ENCODE results near the gene ARL6IP4.

ARL6IP4 gene

GRCh38 chr12:123031171-123031845 lies 50.8 kb downstream of the ARL6IP4 start:
- no peak overlapping the region for H3K4me3 ChIP-seq (replicated peaks in 1 of 2; ENCODE audit: low read depth in 2 of 2, low read length in 2 of 2)
- TF ChIP-seq, protein P1, sequence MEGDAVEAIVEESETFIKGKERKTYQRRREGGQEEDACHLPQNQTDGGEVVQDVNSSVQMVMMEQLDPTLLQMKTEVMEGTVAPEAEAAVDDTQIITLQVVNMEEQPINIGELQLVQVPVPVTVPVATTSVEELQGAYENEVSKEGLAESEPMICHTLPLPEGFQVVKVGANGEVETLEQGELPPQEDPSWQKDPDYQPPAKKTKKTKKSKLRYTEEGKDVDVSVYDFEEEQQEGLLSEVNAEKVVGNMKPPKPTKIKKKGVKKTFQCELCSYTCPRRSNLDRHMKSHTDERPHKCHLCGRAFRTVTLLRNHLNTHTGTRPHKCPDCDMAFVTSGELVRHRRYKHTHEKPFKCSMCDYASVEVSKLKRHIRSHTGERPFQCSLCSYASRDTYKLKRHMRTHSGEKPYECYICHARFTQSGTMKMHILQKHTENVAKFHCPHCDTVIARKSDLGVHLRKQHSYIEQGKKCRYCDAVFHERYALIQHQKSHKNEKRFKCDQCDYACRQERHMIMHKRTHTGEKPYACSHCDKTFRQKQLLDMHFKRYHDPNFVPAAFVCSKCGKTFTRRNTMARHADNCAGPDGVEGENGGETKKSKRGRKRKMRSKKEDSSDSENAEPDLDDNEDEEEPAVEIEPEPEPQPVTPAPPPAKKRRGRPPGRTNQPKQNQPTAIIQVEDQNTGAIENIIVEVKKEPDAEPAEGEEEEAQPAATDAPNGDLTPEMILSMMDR (IDR thresholded peaks at IDR 0.05; ENCODE audit: low read depth, low read length): no peak
- no peak for DNase-seq (ENCODE audit: low read depth in 2 of 2)
